ENCODE results near the gene SCAI.
"Not testable (repeated sequence)": the region's sequence is repeated elsewhere in the genome, so short reads cannot be mapped to it uniquely, and the experiment has no call there.

Gene SCAI

DNA sequence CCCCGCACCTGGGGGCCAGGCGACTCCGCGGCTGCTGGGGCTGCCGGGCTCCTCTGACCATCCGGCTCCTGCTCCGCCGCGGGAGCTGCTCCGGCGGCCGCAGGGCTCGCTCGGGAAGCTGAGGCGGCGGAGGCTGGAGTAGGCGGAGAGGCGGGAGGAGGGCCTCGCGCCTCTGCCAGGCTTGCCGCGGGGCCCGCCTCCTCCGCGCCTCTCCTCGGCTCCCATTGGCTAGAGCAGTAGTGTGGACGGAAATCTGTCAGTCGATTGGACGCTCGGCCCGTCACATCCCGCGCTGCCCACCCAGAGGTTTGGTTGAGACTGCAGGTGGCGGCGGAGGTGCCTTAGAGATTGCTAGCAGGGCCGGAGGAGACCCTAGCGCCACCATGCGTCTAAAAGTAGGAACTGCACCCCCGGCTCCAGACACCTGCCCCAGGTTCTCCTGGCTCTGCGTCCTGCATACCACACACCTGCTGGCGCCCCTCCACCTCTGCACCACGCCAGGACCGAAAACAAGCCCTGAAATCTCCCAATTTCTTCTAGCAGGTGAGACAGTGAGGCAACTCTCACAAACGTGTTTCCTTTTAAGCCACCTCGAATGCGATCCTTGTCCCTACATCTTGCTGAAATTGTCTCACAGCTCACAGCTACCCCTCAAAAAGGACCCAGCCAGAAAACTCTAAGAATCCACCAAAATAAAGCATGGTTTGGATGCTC is at the start of gene SCAI:
SCAI (minus strand) TSS at position 152 of the 714 bp plus-strand sequence; CDS start at position 61, 91 bp downstream.
- CTCF ChIA-PET, result interaction anchor here (0.7 to 1.8 kb wide), 13 partner anchors 13 to 1520 kb away, joined by 3 to 8 read pairs (median 4); partner anchors contain the start of gene WDR38
- H3K27ac ChIP-seq, result peak within 1 kb of the TSS; percentile 68
- POLR2A ChIA-PET (ENCODE audit: low non-redundant PET), result no interaction called here
- peak; percentile 100 for DNase-seq (ENCODE audit: low spot score)
- TF ChIP-seq, protein P1, sequence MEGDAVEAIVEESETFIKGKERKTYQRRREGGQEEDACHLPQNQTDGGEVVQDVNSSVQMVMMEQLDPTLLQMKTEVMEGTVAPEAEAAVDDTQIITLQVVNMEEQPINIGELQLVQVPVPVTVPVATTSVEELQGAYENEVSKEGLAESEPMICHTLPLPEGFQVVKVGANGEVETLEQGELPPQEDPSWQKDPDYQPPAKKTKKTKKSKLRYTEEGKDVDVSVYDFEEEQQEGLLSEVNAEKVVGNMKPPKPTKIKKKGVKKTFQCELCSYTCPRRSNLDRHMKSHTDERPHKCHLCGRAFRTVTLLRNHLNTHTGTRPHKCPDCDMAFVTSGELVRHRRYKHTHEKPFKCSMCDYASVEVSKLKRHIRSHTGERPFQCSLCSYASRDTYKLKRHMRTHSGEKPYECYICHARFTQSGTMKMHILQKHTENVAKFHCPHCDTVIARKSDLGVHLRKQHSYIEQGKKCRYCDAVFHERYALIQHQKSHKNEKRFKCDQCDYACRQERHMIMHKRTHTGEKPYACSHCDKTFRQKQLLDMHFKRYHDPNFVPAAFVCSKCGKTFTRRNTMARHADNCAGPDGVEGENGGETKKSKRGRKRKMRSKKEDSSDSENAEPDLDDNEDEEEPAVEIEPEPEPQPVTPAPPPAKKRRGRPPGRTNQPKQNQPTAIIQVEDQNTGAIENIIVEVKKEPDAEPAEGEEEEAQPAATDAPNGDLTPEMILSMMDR (conservative IDR thresholded peaks at IDR 0.05; ENCODE audit: low read depth), result peak; percentile 100

DNA sequence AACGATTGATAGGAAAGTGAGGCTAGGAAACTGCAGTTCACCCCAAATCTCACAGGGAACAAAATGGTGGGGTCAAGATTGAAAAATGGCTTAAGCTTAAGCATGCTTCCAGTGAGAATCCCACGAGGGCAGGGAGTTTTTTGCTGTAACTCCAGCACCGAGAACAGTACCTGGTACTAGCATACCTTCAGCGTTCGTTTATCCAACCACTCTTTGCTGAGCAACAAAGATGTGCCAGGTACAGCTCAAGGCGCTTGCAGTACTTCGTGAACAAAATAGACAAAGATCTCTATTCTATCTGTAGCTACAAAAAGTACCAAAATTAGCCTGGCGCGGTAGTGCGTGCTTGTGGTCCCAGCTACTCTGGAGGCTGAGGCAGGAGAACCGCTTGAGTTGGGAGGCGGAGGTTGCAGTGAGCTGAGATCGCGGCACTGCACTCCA is 47.1 kb upstream of the SCAI start:
- TF ChIP-seq, protein P1 (conservative IDR thresholded peaks at IDR 0.05; ENCODE audit: low read depth), result no peak
- ChIA-PET POLR2A (ENCODE audit: low non-redundant PET) (interaction anchor here (1.3 kb wide), 1 partner anchor 51 kb away, joined by 4 read pairs; the partner anchor contains the start of gene HSPA5), CTCF (no interaction called here)
- peak; percentile 51 for DNase-seq (ENCODE audit: low spot score)
- H3K27ac ChIP-seq, result peak overlapping the region; percentile 85

DNA sequence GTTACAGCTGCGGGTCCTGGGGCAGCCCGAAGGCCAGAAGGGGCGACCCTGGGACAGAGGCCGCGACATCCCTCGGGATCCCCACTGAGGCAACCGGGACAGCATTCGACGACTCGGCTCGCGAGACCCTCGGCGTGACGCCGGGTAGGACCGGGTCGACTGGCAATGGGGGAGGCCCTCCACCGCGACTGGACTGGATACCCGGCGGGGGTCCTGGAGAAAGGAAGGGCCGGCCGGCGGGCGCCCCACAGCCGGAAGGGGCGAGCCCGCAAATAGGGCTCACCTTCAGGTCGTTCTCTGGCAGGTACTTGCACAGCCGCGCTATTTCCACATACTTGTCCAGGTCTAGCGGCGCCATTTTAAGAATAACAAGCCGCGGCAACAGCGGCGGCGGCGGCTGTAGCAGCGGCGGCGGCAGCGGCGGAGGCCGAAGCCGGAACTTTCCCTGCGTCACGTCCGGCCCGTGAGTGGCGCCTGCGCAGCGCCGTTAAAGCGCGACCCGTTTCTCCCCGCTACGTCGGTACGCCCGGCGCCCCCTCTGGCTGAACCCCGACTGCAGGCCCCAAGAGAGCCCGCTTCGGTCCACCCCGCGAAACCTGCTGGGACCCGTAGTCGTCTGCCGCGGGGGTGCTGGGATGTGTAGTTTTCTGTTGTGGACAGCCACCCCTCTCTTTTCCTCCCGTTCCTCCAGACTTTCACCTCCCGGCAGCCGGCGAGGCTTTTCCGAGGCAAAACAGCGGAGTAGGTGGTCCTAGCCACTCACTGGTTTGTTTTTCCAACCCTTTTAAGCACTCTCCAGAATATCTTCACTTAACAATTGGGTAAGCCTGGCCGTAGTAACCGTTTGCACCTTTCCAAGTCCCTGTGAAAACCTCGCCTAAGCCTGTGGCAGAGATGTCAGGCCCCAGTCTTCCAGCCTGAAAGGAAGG is 46.3 kb upstream of the SCAI start, which contains the start of gene PPP6C:
PPP6C (minus strand) TSS at position 443 of the 929 bp plus-strand sequence; CDS start at position 358, 85 bp downstream.
- peak; percentile 99 for DNase-seq (ENCODE audit: low spot score)
- ChIA-PET CTCF (no interaction called here), POLR2A (ENCODE audit: low non-redundant PET) (interaction anchor here (1.3 kb wide), 1 partner anchor 51 kb away, joined by 4 read pairs; the partner anchor contains the start of gene HSPA5)
- H3K27ac ChIP-seq, result peak within 1 kb of the TSS; percentile 85
- TF ChIP-seq, protein P1 (conservative IDR thresholded peaks at IDR 0.05; ENCODE audit: low read depth), result peak; percentile 92

DNA sequence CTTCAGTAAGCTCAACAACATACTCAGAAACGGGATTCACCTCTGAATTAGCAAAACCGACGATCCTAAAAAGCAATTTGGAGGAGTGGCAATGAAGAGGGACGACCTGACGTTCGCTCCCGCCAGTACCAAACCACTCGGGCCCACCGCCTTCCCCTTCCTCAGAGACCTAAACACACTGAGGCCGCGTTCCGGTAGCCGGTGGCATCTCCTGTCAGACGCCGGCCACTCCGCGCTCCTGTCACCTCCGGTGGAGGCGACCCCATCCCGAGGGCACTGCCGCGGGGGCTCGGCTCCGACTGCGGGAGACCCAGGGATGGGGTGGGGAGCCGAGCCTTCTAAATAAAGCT is 45.7 kb upstream of the SCAI start:
- CTCF ChIA-PET, result no interaction called here
- peak; percentile 35 for DNase-seq (ENCODE audit: low spot score)
- POLR2A ChIA-PET (ENCODE audit: low non-redundant PET), result no interaction called here
- peak overlapping the region; percentile 85 for H3K27ac ChIP-seq
- TF ChIP-seq, protein P1 (conservative IDR thresholded peaks at IDR 0.05; ENCODE audit: low read depth), result no peak

DNA sequence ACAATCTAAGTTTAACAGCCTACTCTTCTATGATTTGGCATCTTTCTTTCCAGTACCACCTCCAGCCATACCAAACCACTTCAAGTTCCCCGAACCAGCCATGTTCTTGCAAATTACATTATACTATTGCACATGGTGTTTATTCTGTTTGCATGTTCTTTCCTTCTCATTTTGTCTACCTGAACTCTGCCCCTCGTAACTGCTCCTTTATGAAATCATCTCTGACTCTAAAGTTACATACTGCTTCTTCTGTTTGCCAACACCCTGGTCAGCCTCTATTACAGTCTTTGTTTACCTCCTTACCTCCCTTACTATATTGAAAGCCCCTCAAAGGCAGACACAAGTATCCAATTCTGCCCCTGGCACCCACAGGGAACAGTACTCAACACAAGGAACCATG is 40.2 kb upstream of the SCAI start:
- H3K27ac ChIP-seq, result no peak overlapping the region
- TF ChIP-seq, protein P1 (conservative IDR thresholded peaks at IDR 0.05; ENCODE audit: low read depth), result no peak
- POLR2A ChIA-PET (ENCODE audit: low non-redundant PET), result no interaction called here
- CTCF ChIA-PET, result no interaction called here
- DNase-seq (ENCODE audit: low spot score), result no peak

DNA sequence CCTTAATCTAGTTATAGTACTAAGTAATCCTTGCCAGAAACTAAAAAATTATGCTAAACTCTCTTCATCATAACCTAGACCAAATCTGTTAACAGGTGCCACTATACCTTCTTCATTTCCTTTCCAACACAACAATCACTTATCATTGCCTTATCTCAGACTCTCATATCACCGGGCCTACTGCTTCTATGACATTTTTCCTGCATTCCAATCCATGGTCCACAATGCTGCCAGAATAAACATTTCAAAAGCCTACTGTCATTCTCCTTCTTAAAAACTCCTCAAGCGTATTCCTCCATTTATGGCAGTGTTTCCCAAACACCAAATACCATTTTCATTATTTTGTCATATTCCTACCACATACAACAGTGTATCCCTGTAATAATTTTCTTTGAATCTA is 39.7 kb upstream of the SCAI start:
- TF ChIP-seq, protein P1 (conservative IDR thresholded peaks at IDR 0.05; ENCODE audit: low read depth), result no peak
- no peak for DNase-seq (ENCODE audit: low spot score)
- CTCF ChIA-PET, result no interaction called here
- no peak overlapping the region for H3K27ac ChIP-seq
- POLR2A ChIA-PET (ENCODE audit: low non-redundant PET), result no interaction called here

DNA sequence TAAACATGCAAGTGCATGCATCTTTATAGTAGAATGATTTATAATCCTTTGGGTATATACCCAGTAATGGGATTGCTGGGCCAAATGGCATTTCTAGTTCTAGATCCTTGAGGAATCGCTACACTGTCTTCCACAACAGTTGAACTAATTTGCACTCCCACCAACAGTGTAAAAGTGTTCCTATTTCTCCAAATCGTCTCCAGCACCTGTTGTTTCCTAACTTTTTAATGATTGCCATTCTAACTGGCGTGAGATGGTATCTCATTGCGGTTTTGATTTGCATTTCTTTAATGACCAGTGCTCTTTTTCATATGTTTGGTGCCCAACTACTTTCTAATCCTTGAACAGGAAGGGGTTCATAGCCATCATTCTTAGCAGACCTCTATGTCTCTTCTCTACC is 38.4 kb upstream of the SCAI start:
- POLR2A ChIA-PET (ENCODE audit: low non-redundant PET); H3K27ac ChIP-seq; DNase-seq (ENCODE audit: low spot score); CTCF ChIA-PET: not testable (repeated sequence)
